Neural cell (in vitro differentiated cells): ENCODE measurements around the gene IQGAP2. TPM values are rescaled to one million over a fixed set of nuclear protein-coding genes. Genes with fewer than 3 reads are reported as not detected.

Experiments
- H2AFZ ChIP-seq: fragments of 200-600, 300-800 bp; sonication (generic), shearing (Covaris generic); 2 replicates; pipeline ENCODE4 v1.6.0; 2014; ENCODE audit warnings: low read depth, mild to moderate bottlenecking, antibody characterized with exemption, low read length, moderate library complexity
- H3F3A ChIP-seq: fragments of 200-600 bp; shearing (Covaris generic); 2 replicates; pipeline ENCODE4 v1.6.1; 2016; ENCODE audit warnings: mild to moderate bottlenecking, moderate library complexity, mixed read lengths, antibody characterized with exemption, low read length; ENCODE audit not compliant: insufficient read depth, poor library complexity, severe bottlenecking
- H3K27ac ChIP-seq: fragments of 200-600, 300-800 bp; sonication (generic), shearing (Covaris generic); 2 replicates; pipeline ENCODE4 v1.5.1; 2014; ENCODE audit warnings: mild to moderate bottlenecking, low read length, moderate library complexity
- H3K27me3 ChIP-seq: fragments of 300-800, 200-600 bp; sonication (generic), shearing (Covaris generic); 2 replicates; pipeline ENCODE4 v1.6.0; 2014; ENCODE audit warnings: mild to moderate bottlenecking, low read depth, low read length, moderate library complexity; ENCODE audit not compliant: insufficient read depth
- H3K36me3 ChIP-seq: fragments of 300-800, 200-600 bp; sonication (generic), shearing (Covaris generic); 2 replicates; pipeline ENCODE4 v1.5.1; 2014; ENCODE audit warnings: mild to moderate bottlenecking, antibody characterized with exemption, low read length, moderate library complexity; ENCODE audit not compliant: insufficient read depth
- H3K4me2 ChIP-seq: fragments of 300-800, 200-600 bp; sonication (generic), shearing (Covaris generic); 2 replicates; pipeline ENCODE4 v1.6.0; 2014; ENCODE audit warnings: mild to moderate bottlenecking, low read length
- H3K4me3 ChIP-seq: fragments of 300-800, 200-600 bp; sonication (generic), shearing (Covaris generic); 2 replicates; pipeline ENCODE4 v1.5.1; 2014; ENCODE audit warnings: mild to moderate bottlenecking, low read length, moderate library complexity
- H3K79me2 ChIP-seq: fragments of 200-600 bp; shearing (Covaris generic); replicated peaks from 2 replicates; pipeline ENCODE4 v1.6.0; 2014; ENCODE audit warnings: mild to moderate bottlenecking, low read length, moderate library complexity; ENCODE audit not compliant: insufficient read depth
- H3K9ac ChIP-seq: fragments of 300-800, 200-600 bp; sonication (generic), shearing (Covaris generic); 2 replicates; pipeline ENCODE4 v1.6.1; 2016; ENCODE audit warnings: mild to moderate bottlenecking, low read length, mixed read lengths
- H3K9me2 ChIP-seq: fragments of 200-600 bp; shearing (Covaris generic); 2 replicates; pipeline ENCODE4 v1.6.1; 2016; ENCODE audit warnings: mild to moderate bottlenecking, low read length, mixed read lengths; ENCODE audit not compliant: insufficient read depth
- H3K9me3 ChIP-seq: fragments of 200-600, 300-800 bp; sonication (generic), shearing (Covaris generic); 2 replicates; pipeline ENCODE4 v1.6.1; 2016; ENCODE audit warnings: mild to moderate bottlenecking, mixed run types, low read length, moderate library complexity, mixed read lengths
- H4K20me1 ChIP-seq: fragments of 200-600 bp; shearing (Covaris generic); 2 replicates; pipeline ENCODE4 v1.6.1; 2016; ENCODE audit warnings: mild to moderate bottlenecking, mixed run types; ENCODE audit not compliant: insufficient read depth
- CTCF ChIP-seq: fragments of 450-650 bp; IDR thresholded peaks from 2 replicates; pipeline ENCODE4 v1.5.1; 2014; ENCODE audit warnings: antibody characterized with exemption, mild to moderate bottlenecking, moderate library complexity; ENCODE audit not compliant: poor library complexity, severe bottlenecking
- EP300 ChIP-seq: fragments of 450-650 bp; conservative IDR thresholded peaks from 2 replicates; pipeline ENCODE4 v1.6.1; 2014; ENCODE audit warnings: antibody characterized with exemption, mild to moderate bottlenecking, moderate library complexity; ENCODE audit not compliant: poor library complexity, severe bottlenecking
- EZH2 ChIP-seq: fragments of 200-600, 300-800 bp; shearing (Covaris generic), sonication (generic); IDR thresholded peaks from 2 replicates; pipeline ENCODE4 v1.6.1; 2014; ENCODE audit warnings: antibody characterized with exemption, low read length, borderline replicate concordance, mild to moderate bottlenecking; ENCODE audit not compliant: insufficient read depth, poor library complexity, severe bottlenecking
- MXI1 ChIP-seq: fragments of 450-650 bp; conservative IDR thresholded peaks from 2 replicates; pipeline ENCODE4 v1.6.1; 2014; ENCODE audit warnings: antibody characterized with exemption, mild to moderate bottlenecking; ENCODE audit not compliant: poor library complexity, severe bottlenecking
- POLR2AphosphoS5 ChIP-seq: IDR thresholded peaks from 2 replicates; pipeline ENCODE4 v1.6.1; 2012
- RAD21 ChIP-seq: fragments of 450-650 bp; conservative IDR thresholded peaks from 2 replicates; pipeline ENCODE4 v1.6.1; 2014; ENCODE audit warnings: antibody characterized with exemption, mild to moderate bottlenecking, moderate library complexity
- REST ChIP-seq: IDR thresholded peaks from 2 replicates; pipeline ENCODE4 v1.6.1; 2012; ENCODE audit warnings: borderline replicate concordance
- SMC3 ChIP-seq: fragments of 450-650 bp; conservative IDR thresholded peaks from 2 replicates; pipeline ENCODE4 v1.6.1; 2014; ENCODE audit warnings: antibody characterized with exemption, mild to moderate bottlenecking, moderate library complexity; ENCODE audit not compliant: poor library complexity
- TAF1 ChIP-seq: IDR thresholded peaks from 2 replicates; pipeline ENCODE4 v1.6.1; 2012; ENCODE audit warnings: low read depth
- polyA plus RNA-seq: library from polyadenylated mRNA; depleted of rRNA; stranded (reverse); fragments of >200 nt; gene quantifications from 2 replicates; pipeline ENCODE4 v1.2.3, GENCODE V29; 2014

Gene IQGAP2
- polyA plus RNA-seq, 1 donor from 2014 or later = 5.2 TPM

GRCh38 chr5:76408104-76408654 lies 5.1 kb downstream of the IQGAP2 start:
- Histone ChIP-seq H3F3A (no peaks in the 10 kb centered on the region), H3K27me3 (peaks cover 13% of the 10 kb centered on the region), H3K9me3 (no peaks in the 10 kb centered on the region), H3K79me2 (no peaks in the 10 kb centered on the region), H3K4me3 (no peak overlapping the region), H3K9me2 (no peaks in the 10 kb centered on the region), H2AFZ (no peak overlapping the region), H4K20me1 (no peaks in the 10 kb centered on the region), H3K36me3 (no peaks in the 10 kb centered on the region), H3K4me2 (no peak overlapping the region), H3K27ac (no peak overlapping the region), H3K9ac (no peak overlapping the region)
- no peak for TF ChIP-seq EZH2
- TF ChIP-seq POLR2AphosphoS5 = no peak
- no peak for TF ChIP-seq REST
- TF ChIP-seq RAD21 = no peak
- no peak for TF ChIP-seq MXI1
- TF ChIP-seq SMC3 = no peak
- TF ChIP-seq CTCF = no peak

GRCh38 chr5:76412511-76412910 lies 9.4 kb downstream of the IQGAP2 start:
- no peak for TF ChIP-seq EP300
- TF ChIP-seq RAD21 = no peak
- no peak for TF ChIP-seq CTCF
- no peak for TF ChIP-seq EZH2
- TF ChIP-seq SMC3 = no peak
- TF ChIP-seq REST = no peak
- no peak for TF ChIP-seq TAF1
- TF ChIP-seq MXI1 = no peak
- no peak for TF ChIP-seq POLR2AphosphoS5
- no peaks in the 10 kb centered on the region for H3K79me2 ChIP-seq
- H4K20me1 ChIP-seq = no peaks in the 10 kb centered on the region
- no peaks in the 10 kb centered on the region for H3K27me3 ChIP-seq
- no peaks in the 10 kb centered on the region for H3K36me3 ChIP-seq
- H2AFZ ChIP-seq = no peak overlapping the region
- H3F3A ChIP-seq = no peaks in the 10 kb centered on the region
- no peak overlapping the region for H3K27ac ChIP-seq
- no peaks in the 10 kb centered on the region for H3K9me2 ChIP-seq
- no peak overlapping the region for H3K4me2 ChIP-seq
- H3K4me3 ChIP-seq = no peak overlapping the region
- no peak overlapping the region for H3K9ac ChIP-seq
- H3K9me3 ChIP-seq = no peaks in the 10 kb centered on the region
